Astrocyte (in vitro differentiated cells and primary cell): ENCODE results near the gene ECE2.

ENCODE experiments used
- CTCF ChIP-seq: IDR thresholded peaks from 2 replicates; pipeline ENCODE4 v1.5.1; 2011; ENCODE audit warnings: low read depth, mild to moderate bottlenecking, inconsistent platforms, low read length, moderate library complexity; ENCODE audit not compliant: insufficient read depth
- EZH2 ChIP-seq: IDR thresholded peaks from 2 replicates; pipeline ENCODE4 v1.6.1; 2012; ENCODE audit warnings: mild to moderate bottlenecking, low read length, inconsistent platforms; ENCODE audit not compliant: insufficient read depth

DNA sequence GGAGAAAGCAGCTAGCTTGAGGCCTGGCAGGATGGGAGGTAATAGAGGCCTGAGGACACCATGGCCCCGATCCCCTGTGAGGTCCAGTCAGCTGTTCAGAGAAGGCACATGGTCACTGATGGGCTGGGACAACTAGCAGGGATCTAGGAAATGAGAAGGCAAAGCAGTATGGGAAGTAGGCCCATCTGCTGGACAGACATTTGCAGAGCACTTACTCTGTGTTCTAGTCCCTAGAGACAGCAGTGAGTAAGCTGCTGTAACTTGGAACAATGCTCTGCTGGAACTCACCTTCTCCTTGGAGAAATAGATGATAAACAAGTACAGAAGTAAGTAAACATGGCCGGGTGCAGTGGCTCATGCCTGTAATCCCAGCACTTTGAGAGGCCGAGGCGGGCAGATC lies 7.1 kb downstream of the ECE2 start:
- TF ChIP-seq CTCF (no peak), EZH2 (no peak)
